HG02885 (cell line): ENCODE results near the gene C15orf62.
A peak's percentile ranks its signal among the peaks of the same experiment; 100 is the strongest.

ENCODE experiments used
- ATAC-seq: cut with Tn5 transposase; IDR thresholded peaks from one replicate; pipeline ENCODE4 v1.9.1; 2021; ENCODE audit warnings: mild to moderate bottlenecking; ENCODE audit not compliant: unreplicated experiment, poor library complexity

Gene C15orf62

DNA sequence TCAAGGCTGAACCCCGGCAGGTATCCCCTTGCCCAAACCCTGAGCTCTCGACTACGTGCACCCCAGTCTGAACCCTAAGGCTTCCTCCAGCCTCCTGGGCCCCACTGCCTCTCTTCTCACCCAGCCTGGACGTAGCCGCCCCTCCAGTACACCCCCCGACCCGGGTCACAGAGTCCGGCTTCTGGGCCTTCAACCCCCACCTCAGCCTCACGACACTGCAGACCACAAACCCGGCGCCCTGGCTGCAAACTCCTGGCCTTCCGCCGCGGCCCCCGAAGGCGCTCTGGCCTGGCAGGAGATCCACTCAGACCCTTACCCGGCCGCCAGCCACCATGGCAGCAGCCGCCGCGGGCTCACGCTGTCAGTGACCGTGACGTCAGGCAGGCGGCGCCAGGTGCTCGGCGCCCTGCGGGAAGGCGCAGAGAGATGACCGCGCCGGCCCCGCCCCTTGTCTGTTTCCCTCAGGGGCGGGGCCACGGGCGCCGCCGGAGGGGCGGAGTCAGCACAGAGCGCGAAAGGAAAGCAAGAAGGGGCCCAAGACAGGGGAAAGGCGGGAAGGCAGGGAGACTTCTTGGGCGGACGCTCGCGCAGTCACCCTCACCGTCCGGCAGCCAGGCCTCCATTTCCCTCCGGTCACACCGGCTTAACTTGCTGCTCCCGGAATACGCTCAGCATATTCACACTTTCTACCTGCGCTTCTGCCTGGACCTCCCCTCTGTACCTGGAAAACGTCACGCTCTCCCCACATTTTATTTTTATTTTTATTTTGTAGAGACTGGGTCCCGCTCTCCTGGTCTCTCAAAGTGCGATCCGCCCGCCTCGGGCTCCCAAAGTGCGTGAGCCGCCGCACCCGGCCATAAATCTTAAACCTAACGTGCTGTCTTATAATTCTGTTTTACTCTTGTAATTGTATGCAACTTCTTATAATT, 14.6 kb upstream of the C15orf62 start, which contains the start of gene RMDN3:
RMDN3 (minus strand) TSS at position 372 of the 929 bp plus-strand sequence. CDS start 471 bp downstream, outside the sequence.
- ATAC-seq = peak; percentile 83

GRCh38 chr15:40755812-40756208, 14.0 kb upstream of the C15orf62 start:
- no peak for ATAC-seq

DNA sequence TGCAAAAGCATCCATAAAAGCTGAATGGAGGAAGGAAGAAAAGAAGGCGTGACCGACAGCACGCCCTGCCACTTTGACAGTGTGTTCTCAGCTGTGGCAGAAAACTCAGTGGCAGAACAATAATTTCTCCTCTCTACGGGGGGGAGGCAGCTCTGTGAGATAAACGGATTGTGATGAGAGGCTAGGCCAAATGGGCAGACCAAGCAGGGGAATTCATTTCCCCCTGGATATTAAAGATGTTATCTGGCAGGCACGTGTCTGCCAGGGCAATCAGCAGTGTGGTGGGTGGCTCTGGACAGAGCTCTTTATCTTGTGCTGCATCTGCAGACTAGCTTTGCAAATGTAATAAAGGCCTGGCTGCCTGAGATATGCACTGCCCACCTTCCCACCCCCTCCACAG, 12.8 kb upstream of the C15orf62 start:
- no peak for ATAC-seq

DNA sequence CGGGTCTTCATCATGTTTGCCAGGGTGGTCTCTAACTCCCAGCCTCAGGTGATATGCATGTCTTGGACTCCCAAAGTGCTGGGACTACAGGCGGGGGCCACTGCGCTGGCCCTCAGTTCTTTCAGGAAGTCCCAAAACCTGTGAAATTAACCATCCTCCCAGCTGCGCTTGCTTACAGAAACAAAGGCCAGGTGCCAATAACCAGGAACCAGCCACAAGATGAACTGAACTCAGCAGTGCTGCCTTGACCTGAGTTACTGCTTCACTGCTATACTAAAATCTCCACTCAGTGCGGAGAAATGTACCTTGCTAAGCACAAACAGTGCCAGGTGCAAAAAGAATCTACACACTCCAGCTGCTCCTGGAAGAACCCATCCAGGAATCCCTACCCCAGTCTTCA, 9.8 kb upstream of the C15orf62 start:
- ATAC-seq = no peak

- ATAC-seq = no peak
Measured at GRCh38 chr15:40762919-40763800, 6.6 kb upstream of the C15orf62 start.

GRCh38 chr15:40763801-40764628, 5.8 kb upstream of the C15orf62 start, which contains the start of gene GCHFR:
Gene GCHFR, plus strand, starts transcription at chr15:40764068. Its CDS starts 113 bp downstream, at chr15:40764181.
- peak; percentile 65 for ATAC-seq

GRCh38 chr15:40764629-40765103, 5.1 kb upstream of the C15orf62 start:
- no peak for ATAC-seq

GRCh38 chr15:40766194-40766815, 3.5 kb upstream of the C15orf62 start:
- no peak for ATAC-seq

DNA sequence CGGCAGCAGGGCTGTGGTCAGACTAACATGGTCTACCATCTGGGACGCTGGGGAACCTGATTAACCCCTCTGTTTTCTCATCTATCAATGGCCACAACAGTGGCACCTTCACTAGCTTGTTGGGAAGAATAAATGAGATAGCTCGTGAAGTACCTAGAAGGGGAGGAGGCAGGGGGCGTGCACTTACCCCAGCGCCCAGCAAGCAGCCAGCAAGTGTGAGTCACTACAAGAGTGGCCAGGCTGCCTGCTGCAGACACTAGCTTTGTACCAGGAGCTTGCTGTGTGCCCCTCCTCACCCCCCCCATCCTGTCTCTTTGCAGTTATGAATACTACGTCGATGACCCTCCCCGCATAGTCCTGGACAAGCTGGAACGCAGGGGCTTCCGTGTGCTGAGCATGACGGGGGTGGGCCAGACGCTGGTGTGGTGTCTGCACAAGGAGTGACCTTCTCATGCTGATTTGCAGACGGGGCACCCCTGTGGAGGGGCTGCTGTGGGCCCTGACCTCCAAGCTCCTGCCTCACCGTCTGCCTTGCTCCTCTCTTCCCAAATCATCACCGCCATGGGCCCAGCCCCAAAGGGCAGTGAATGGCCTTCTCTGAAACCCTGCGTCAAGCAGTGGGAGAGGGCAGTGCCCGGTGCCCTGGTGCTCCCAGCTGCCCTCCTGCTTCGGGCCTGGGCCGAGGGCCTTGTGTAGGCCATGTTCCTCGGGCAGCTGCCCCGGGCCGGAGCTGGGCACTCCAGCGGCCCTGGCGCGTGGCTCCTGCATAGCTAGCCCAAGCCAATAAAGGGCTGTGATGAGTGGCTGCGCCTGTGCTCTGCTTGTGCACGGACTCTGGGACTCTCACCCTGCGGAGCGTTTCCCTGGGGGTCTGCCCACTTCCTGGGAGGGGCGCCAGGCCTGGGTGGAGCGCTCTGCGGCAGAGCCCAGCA, 2.6 kb upstream of the C15orf62 start:
- no peak for ATAC-seq

DNA sequence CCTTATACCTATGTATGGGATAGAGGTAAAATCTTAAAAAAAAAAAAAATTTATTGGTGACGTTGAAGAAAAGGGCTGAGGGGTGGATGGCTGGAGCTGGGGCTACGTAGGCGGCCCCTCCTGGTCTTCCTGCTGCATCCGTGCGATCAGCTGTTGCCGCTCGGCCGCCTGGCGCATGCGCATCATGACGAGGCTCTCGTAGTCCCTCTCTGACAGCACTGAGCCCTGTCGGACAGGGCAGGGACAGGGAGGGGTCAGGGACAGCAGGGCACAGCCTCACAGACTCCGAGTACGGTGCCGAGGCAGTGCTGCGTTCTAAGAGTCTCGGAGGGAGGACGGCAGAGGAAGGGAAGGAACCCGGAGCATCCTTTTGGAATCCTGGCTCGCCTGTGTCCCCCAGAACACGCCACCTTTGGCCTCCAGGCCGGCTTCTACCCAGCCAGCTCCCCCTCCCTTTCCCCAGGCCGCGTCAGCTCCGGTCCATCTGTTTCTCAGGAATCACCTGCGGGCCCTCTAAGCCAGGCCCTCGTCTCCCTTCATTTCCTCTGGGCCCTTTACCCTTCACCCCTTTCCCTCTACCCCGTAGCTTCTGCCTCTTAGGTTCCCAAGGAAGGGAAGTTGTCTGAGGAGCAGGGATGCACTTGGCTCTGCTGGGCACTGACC, 1.8 kb upstream of the C15orf62 start:
- ATAC-seq = no peak

DNA sequence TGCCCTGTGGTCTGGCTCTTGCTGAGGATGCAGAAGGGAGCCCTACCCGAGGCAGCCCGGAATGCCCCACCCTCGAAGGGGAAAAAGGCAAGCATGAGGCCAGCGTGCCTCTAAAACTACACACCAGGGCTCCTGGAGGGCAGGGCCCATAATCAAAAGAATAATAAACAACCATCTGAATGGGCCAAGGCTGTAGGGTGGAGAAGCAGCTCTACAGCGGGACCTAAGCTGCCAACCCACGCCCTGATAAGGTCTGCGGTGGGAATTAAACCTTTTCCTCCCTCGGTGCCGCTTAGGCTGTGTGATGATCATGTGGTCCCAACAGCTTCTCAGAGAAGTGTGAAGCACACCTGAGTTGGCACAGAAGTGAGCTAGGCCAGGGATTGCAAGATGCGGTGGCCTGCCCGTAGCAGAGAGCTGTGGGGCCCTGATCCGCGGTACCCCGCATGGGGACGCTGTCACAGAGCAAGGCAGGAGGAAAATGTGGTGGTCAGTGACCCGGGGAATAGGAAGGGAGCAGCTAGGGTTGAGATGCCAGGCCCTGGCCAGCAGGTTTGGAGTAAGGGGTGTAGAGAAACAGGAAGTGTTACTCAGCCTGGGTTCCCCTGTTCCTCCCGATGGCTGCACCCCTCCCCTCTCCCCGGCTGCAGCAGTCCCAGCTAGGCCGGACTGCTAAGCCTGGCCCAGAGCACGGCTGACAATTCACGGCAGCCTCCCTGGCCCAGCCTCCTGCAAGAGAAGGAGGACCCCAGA, 1.1 kb upstream of the C15orf62 start:
- peak; percentile 16 for ATAC-seq

- no peak for ATAC-seq
Measured at GRCh38 chr15:40770147-40770721, 454 bp downstream of the C15orf62 start.

DNA sequence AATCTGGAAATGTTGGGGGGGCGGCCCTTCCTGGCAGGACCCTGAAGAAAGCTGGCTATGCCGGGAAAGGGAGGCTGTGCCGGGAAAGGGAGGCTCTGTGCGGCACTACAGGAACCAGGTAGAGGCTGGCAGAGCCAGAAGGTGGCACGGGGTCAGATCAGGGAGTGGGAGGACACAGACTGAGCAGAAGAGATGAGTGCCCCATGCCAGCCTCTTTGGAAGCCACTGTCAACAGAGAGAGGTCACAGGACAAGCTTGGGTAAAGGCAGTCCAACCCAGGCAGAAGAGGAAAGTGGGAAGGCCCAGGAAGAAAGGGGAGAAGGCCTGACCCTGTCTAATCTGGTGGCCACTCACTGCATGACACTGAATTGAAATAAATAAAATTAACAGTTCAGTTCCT, 1.5 kb downstream of the C15orf62 start:
- ATAC-seq = no peak

DNA sequence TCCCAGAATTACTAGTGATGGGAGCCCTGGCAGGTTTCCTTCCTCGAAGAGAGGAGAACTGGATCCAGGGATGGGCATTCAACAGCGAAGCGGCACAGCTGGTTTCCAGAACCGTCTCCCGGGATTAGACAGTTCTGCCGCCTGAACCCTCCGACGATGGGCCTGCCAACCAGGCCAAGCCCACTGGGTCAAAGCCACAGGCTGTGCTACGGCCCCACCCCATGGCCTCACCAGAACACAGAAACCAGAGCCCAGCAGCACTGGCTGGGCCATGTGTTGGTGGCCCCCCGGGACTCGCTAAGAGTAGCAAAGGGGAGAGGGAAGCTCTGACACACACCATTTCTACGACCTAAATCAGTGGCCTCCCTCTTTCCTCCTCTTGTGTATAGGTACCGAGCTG, 2.2 kb downstream of the C15orf62 start:
- ATAC-seq = no peak

- ATAC-seq = no peak
Measured at GRCh38 chr15:40773496-40773895, 3.7 kb downstream of the C15orf62 start.

- no peak for ATAC-seq
Measured at GRCh38 chr15:40773902-40774301, 4.1 kb downstream of the C15orf62 start.

GRCh38 chr15:40775007-40775406, 5.2 kb downstream of the C15orf62 start:
- no peak for ATAC-seq
